ENCODE results near the gene ARGLU1. TPM values are rescaled to one million over a fixed set of nuclear protein-coding genes. Genes with fewer than 3 reads are reported as not detected.

Gene ARGLU1
- polyA plus RNA-seq, 1 experiment, result 25.6 TPM

- CTCF ChIA-PET, result interaction anchor here (0.6 to 3.9 kb wide), 8 partner anchors 18 to 1963 kb away, joined by 3 to 16 read pairs (median 3); no protein-coding TSS in a partner anchor
- Histone ChIP-seq H3K27me3 (ENCODE audit: control insufficient read depth, insufficient read depth, low read length) (no peaks in the 10 kb centered on the region), H3K36me3 (ENCODE audit: control insufficient read depth, insufficient read depth, low read length) (no peaks in the 10 kb centered on the region), H3K4me3 (ENCODE audit: low read depth, low read length) (peak overlapping the region; percentile 66)
- POLR2A ChIA-PET, result interaction anchor here (0.6 kb wide), 4 partner anchors 85 to 1761 kb away, joined by 4 to 9 read pairs (median 6); no protein-coding TSS in a partner anchor
- DNase-seq (ENCODE audit: low read depth), result no peak
- no peak; the same call in 1 of the 2 replicates for TF ChIP-seq CTCF (IDR thresholded peaks at IDR 0.05; ENCODE audit: insufficient read depth, low read depth, low read length)
Measured at GRCh38 chr13:106533943-106534638, 33.8 kb downstream of the ARGLU1 start.

- ChIA-PET POLR2A (interaction anchor here (0.6 kb wide), 2 partner anchors 148 to 470 kb away, joined by 3 to 4 read pairs; no protein-coding TSS in a partner anchor), CTCF (interaction anchor here (0.6 to 3.9 kb wide), 9 partner anchors 17 to 1962 kb away, joined by 3 to 16 read pairs (median 3); no protein-coding TSS in a partner anchor)
- Histone ChIP-seq H3K27me3 (ENCODE audit: control insufficient read depth, insufficient read depth, low read length) (no peaks in the 10 kb centered on the region), H3K4me3 (ENCODE audit: low read depth, low read length) (peak overlapping the region; percentile 66), H3K36me3 (ENCODE audit: control insufficient read depth, insufficient read depth, low read length) (no peaks in the 10 kb centered on the region)
- no peak for DNase-seq (ENCODE audit: low read depth)
- TF ChIP-seq CTCF (IDR thresholded peaks at IDR 0.05; ENCODE audit: insufficient read depth, low read depth, low read length), result peak; percentile 49
Measured at GRCh38 chr13:106533101-106533942, 34.6 kb downstream of the ARGLU1 start.

DNA sequence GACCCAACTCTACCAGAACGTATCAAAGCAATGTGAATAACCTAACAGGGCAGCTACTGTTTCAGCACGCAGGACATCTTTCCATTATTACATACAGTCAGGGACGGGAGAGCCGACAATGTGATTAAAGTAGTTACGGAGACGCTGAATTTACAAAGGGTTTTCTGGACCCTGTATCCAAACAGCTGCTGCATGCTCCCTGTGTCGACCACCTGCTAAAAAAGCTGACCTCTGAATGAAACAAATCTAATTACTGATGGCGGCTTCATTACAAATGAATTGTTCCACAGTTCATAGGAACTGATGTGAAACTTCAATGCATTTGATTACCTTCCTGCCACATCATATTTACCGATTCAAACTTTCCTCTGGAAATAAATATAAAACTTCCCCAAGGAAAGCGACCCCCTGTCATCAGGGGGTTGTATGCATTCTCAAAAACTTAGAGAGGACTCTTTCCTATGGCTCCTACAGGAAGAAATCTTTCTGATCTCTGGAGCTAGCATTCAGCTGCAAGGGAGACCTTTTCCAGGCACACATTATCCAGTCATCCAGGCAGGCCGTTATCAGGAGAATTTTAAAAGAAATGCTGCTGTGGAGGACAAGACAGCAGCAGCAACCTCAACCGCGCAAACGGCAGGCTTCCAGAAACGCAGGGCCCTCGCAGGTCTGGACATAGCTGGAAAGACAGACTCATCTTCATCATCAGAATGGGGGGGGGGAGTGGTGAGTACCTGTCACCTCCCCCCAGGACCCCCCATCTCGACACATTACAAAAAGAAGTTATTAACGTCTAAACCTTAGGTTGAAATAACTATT lies 35.6 kb downstream of the ARGLU1 start:
- Histone ChIP-seq H3K36me3 (ENCODE audit: control insufficient read depth, insufficient read depth, low read length) (no peaks in the 10 kb centered on the region), H3K4me3 (ENCODE audit: low read depth, low read length) (peak overlapping the region; percentile 66), H3K27me3 (ENCODE audit: control insufficient read depth, insufficient read depth, low read length) (no peaks in the 10 kb centered on the region)
- ChIA-PET CTCF (interaction anchor here (0.6 to 2.7 kb wide), 4 partner anchors 381 to 1122 kb away, joined by 3 to 9 read pairs (median 4); no protein-coding TSS in a partner anchor), POLR2A (no interaction called here)
- DNase-seq (ENCODE audit: low read depth), result no peak
- TF ChIP-seq CTCF (IDR thresholded peaks at IDR 0.05; ENCODE audit: insufficient read depth, low read depth, low read length), result no peak

DNA sequence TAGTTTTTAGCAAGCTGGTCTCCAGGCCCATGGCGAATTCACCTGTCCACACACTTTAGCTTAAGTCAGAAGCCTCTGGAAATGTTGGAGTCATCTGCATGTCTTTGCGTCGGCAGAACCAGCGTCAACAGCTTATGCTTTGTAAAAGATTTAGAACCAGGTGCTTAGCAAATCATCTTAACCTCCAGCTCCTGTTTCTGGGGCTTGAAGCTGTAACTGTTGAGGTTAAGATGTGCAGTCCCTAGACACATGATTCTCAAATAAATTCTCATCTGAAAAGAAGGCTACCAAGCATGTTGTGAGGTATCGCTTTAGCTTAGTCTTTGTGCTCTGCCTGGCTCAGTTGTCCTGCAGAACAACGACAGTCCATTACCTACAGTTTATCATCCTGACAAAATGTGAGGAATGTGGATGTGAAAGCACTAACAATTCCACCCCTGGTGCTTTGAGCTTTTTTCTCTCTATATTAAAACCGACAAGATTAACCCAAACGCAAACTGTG lies 36.9 kb downstream of the ARGLU1 start:
- no peak for DNase-seq (ENCODE audit: low read depth)
- ChIA-PET POLR2A (interaction anchor here (0.6 kb wide), 1 partner anchor 34 kb away, joined by 3 read pairs; no protein-coding TSS in a partner anchor), CTCF (interaction anchor here (1.2 to 2.7 kb wide), 2 partner anchors 89 to 1121 kb away, joined by 3 to 9 read pairs; no protein-coding TSS in a partner anchor)
- no peak for TF ChIP-seq CTCF (IDR thresholded peaks at IDR 0.05; ENCODE audit: insufficient read depth, low read depth, low read length)
- Histone ChIP-seq H3K36me3 (ENCODE audit: control insufficient read depth, insufficient read depth, low read length) (no peaks in the 10 kb centered on the region), H3K4me3 (ENCODE audit: low read depth, low read length) (no peak overlapping the region), H3K27me3 (ENCODE audit: control insufficient read depth, insufficient read depth, low read length) (no peaks in the 10 kb centered on the region)
